ENCODE measurements around the gene MIGA2.
"Not testable (repeated sequence)": the region's sequence is repeated elsewhere in the genome, so short reads cannot be mapped to it uniquely, and the experiment has no call there.

Gene MIGA2

GRCh38 chr9:129011170-129011569 is 25.3 kb upstream of the MIGA2 start:
- no peak for DNase-seq (ENCODE audit: low read depth in 3 of 3, low spot score in 1 of 3)

GRCh38 chr9:129011761-129012181 is 24.7 kb upstream of the MIGA2 start:
- DNase-seq (ENCODE audit: low read depth in 3 of 3, low spot score in 1 of 3): no peak

GRCh38 chr9:129012343-129012742 is 24.1 kb upstream of the MIGA2 start:
- no peak for DNase-seq (ENCODE audit: low read depth in 3 of 3, low spot score in 1 of 3)

- DNase-seq (ENCODE audit: low read depth in 3 of 3, low spot score in 1 of 3): no peak
Measured at GRCh38 chr9:129012893-129013448, 23.5 kb upstream of the MIGA2 start.

GRCh38 chr9:129013674-129014073 is 22.8 kb upstream of the MIGA2 start:
- no peak for DNase-seq (ENCODE audit: low read depth in 3 of 3, low spot score in 1 of 3)

- DNase-seq (ENCODE audit: low read depth in 3 of 3, low spot score in 1 of 3): no peak
Measured at GRCh38 chr9:129014124-129014523, 22.3 kb upstream of the MIGA2 start.

- DNase-seq (ENCODE audit: low read depth in 3 of 3, low spot score in 1 of 3): no peak
Measured at GRCh38 chr9:129014608-129015007, 21.8 kb upstream of the MIGA2 start.

GRCh38 chr9:129021091-129021490 is 15.3 kb upstream of the MIGA2 start:
- DNase-seq (ENCODE audit: low read depth in 3 of 3, low spot score in 1 of 3): no peak

- no peak for DNase-seq (ENCODE audit: low read depth in 3 of 3, low spot score in 1 of 3)
Measured at GRCh38 chr9:129022037-129022436, 14.4 kb upstream of the MIGA2 start.

GRCh38 chr9:129023036-129023907 is 13.2 kb upstream of the MIGA2 start:
- no peak for DNase-seq (ENCODE audit: low read depth in 3 of 3, low spot score in 1 of 3)

- DNase-seq (ENCODE audit: low read depth in 3 of 3, low spot score in 1 of 3): no peak
Measured at GRCh38 chr9:129023908-129024233, 12.6 kb upstream of the MIGA2 start.

GRCh38 chr9:129026442-129027223 is 9.8 kb upstream of the MIGA2 start:
- no peak for DNase-seq (ENCODE audit: low read depth in 3 of 3, low spot score in 1 of 3)

- no peak for DNase-seq (ENCODE audit: low read depth in 3 of 3, low spot score in 1 of 3)
Measured at GRCh38 chr9:129027224-129027684, 9.2 kb upstream of the MIGA2 start.

- peak in 1 of 3 donors; percentile 52 for DNase-seq (ENCODE audit: low read depth in 3 of 3, low spot score in 1 of 3)
Measured at GRCh38 chr9:129027685-129028191, 8.7 kb upstream of the MIGA2 start.

GRCh38 chr9:129028192-129028966 is 8.0 kb upstream of the MIGA2 start, which contains the start of gene SH3GLB2:
SH3GLB2 (minus strand) TSS chr9:129028331; CDS start chr9:129028154, 177 bp downstream.
- peak; percentile 86 to 99 (median 92) for DNase-seq (ENCODE audit: low read depth in 3 of 3, low spot score in 1 of 3)

GRCh38 chr9:129030191-129030590 is 6.2 kb upstream of the MIGA2 start:
- DNase-seq (ENCODE audit: low read depth in 3 of 3, low spot score in 1 of 3): no peak

GRCh38 chr9:129031514-129031913 is 4.9 kb upstream of the MIGA2 start:
- DNase-seq (ENCODE audit: low read depth in 3 of 3, low spot score in 1 of 3): no peak

GRCh38 chr9:129032541-129033159 is 3.8 kb upstream of the MIGA2 start:
- DNase-seq (ENCODE audit: low read depth in 3 of 3, low spot score in 1 of 3): no peak

GRCh38 chr9:129033216-129033615 is 3.2 kb upstream of the MIGA2 start:
- DNase-seq (ENCODE audit: low read depth in 3 of 3, low spot score in 1 of 3): no peak

- not testable (repeated sequence) for DNase-seq (ENCODE audit: low read depth in 3 of 3, low spot score in 1 of 3)
Measured at GRCh38 chr9:129035838-129036237, 588 bp upstream of the MIGA2 start.

Data from stimulated activated CD4-positive, alpha-beta T cell treated with anti-CD3 and anti-CD28 coated beads, TNF-alpha, amount 100 ng/mL, for 1 hour (primary cell).